WTC11 (cell line): ENCODE results near the gene UGGT1.

Experiments used
- CBFB ChIP-seq: sonication (generic); formaldehyde crosslinking; IDR thresholded peaks from 2 replicates; pipeline ENCODE4 v1.8.1; 2022; ENCODE audit warnings: mild to moderate bottlenecking, low read depth, missing genetic modification reagents
- CREM ChIP-seq: sonication (generic); formaldehyde crosslinking; IDR thresholded peaks from 2 replicates; pipeline ENCODE4 v1.8.1; 2022; ENCODE audit warnings: mild to moderate bottlenecking, missing genetic modification reagents, moderate library complexity
- CTCF ChIP-seq: fragments of 200-600 bp; IDR thresholded peaks from 2 replicates; pipeline ENCODE4 v1.8.0; 2022; ENCODE audit warnings: antibody characterized with exemption
- E2F5 ChIP-seq: sonication (generic); formaldehyde crosslinking; IDR thresholded peaks from 2 replicates; pipeline ENCODE4 v1.8.1; 2022; ENCODE audit warnings: mild to moderate bottlenecking, moderate library complexity, missing genetic modification reagents
- ETV6 ChIP-seq: sonication (generic); formaldehyde crosslinking; IDR thresholded peaks from 2 replicates; pipeline ENCODE4 v1.8.1; 2022; ENCODE audit warnings: mild to moderate bottlenecking, missing genetic modification reagents
- GABPB1 ChIP-seq: sonication (generic); formaldehyde crosslinking; IDR thresholded peaks from 2 replicates; pipeline ENCODE4 v1.8.1; 2023; ENCODE audit warnings: mild to moderate bottlenecking, missing genetic modification reagents
- HMGXB4 ChIP-seq: sonication (generic); formaldehyde crosslinking; IDR thresholded peaks from 2 replicates; pipeline ENCODE4 v1.8.1; 2023; ENCODE audit warnings: mild to moderate bottlenecking, moderate library complexity, missing genetic modification reagents
- MYBL2 ChIP-seq: sonication (generic); formaldehyde crosslinking; IDR thresholded peaks from 2 replicates; pipeline ENCODE4 v1.8.1; 2023; ENCODE audit warnings: mild to moderate bottlenecking, moderate library complexity, missing genetic modification reagents
- NR2C2 ChIP-seq: sonication (generic); formaldehyde crosslinking; IDR thresholded peaks from 2 replicates; pipeline ENCODE4 v1.8.0; 2022; ENCODE audit warnings: mild to moderate bottlenecking, missing genetic modification reagents
- SOX15 ChIP-seq: fragments of 250-450 bp; sonication (Bioruptor Pico); IDR thresholded peaks from 2 replicates; pipeline ENCODE4 v1.9.0; 2021; ENCODE audit warnings: mild to moderate bottlenecking
- SP1 ChIP-seq: sonication (generic); formaldehyde crosslinking; conservative IDR thresholded peaks from 2 replicates; pipeline ENCODE4 v1.8.1; 2022; ENCODE audit warnings: missing genetic modification reagents
- ZBTB43 ChIP-seq: sonication (generic); formaldehyde crosslinking; IDR thresholded peaks from 2 replicates; pipeline ENCODE4 v1.8.1; 2023; ENCODE audit warnings: mild to moderate bottlenecking, missing genetic modification reagents

DNA sequence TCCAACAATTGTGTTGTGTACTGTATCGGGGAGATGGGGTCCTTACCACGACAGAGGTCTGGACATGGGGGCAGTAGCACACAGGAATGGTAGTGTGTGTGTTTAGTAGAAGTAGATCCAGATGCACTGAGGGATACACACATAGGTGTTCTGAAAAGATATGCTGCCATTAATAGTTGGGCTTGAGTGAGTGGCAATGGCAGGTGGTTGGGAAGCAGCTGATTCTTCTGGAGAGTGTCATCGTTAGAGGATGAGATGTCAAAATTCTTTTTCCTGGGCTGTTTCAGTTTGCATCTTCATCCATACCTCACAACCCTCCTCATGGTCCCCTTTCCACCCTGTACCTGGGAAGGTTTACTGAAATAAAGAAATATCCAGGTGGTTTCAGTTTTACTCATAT is 66.6 kb downstream of the UGGT1 start:
- TF ChIP-seq ZBTB43 (CRISPR knock-in tag) (no peak), CTCF (no peak), E2F5 (CRISPR knock-in tag) (no peak), SP1 (CRISPR knock-in tag) (no peak), HMGXB4 (no peak), SOX15 (CRISPR knock-in tag) (no peak), CREM (CRISPR knock-in tag) (no peak), CBFB (CRISPR knock-in tag) (no peak), MYBL2 (CRISPR knock-in tag) (no peak), GABPB1 (CRISPR knock-in tag) (no peak), NR2C2 (CRISPR knock-in tag) (no peak), ETV6 (CRISPR knock-in tag) (no peak)
